Endothelial cell of hepatic sinusoid (primary cell): ENCODE results near the gene OVAAL.

Experiments used
- in situ Hi-C: cut with HindIII; loops from 2 replicates; pipeline ENCODE4 v1.10.0; 2017; ENCODE audit warnings: low sequenced_read_pairs

Gene OVAAL

DNA sequence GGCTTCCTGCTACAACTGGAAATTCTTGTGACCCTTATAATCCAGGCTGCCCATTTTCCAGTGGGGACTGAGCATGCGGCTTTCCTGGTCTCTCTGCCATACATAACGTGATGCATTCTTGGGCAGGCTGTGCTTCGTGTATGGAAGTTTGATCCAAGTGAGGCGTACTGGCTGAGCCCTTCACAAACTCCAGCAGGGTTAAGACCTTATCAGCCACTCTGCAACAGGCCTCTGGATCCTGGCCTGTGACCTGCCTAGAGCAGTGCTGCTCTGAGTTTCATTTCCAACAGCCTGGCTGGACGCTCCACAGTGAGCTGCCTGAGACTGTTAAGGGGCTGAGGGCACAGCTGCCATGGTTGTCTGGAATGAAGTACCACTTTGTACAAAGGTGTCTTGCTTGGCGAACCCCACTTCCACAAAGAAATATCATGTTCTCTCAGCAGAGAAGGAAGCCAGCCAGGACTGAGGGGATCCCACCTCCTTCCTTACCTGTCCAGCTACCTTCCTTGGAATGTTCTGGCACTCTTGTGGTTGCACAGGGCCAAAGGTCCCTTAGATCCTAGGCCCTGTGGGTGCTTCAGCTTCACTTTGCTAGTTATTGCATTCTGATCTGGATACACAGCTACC lies 44.6 kb downstream of the OVAAL start:
- in situ Hi-C loops = no loop called here

DNA sequence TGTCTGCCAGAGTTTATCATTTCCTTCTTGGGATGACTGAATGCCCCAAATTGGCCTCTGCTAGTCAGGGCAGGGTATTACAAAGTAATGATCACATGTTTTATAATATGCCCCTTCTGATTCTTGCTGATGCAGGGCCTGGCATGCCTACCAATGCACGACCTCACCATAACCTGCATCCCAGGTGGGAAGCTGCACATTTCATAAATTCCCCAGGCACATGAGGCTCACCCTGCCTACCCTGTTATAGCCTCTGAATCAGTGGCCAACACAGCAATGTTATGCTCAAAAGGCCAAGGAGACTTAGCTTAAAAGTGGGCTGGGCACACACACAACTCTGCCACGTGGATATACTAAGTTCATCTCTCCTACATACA lies 45.1 kb downstream of the OVAAL start:
- in situ Hi-C loops = no loop called here

DNA sequence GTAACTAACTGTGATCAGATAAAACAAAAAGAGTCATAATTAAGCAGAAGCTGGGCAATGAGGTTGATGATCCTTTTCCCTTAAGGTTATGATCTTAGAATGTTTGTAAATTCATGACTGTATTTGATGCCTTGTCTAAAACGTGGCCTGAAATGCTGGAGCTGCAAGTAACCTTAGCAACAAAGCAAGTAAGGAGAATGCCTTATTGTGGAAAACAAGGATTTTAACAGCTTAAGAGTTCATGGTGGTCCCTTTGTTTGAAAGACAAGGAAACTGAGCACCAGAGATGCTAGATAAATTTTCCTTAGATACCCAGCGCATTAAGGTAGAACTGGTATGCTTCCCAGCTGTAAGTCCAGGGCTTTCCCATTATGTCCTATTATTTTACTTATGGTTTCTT lies 47.4 kb downstream of the OVAAL start:
- in situ Hi-C loops = no loop called here

DNA sequence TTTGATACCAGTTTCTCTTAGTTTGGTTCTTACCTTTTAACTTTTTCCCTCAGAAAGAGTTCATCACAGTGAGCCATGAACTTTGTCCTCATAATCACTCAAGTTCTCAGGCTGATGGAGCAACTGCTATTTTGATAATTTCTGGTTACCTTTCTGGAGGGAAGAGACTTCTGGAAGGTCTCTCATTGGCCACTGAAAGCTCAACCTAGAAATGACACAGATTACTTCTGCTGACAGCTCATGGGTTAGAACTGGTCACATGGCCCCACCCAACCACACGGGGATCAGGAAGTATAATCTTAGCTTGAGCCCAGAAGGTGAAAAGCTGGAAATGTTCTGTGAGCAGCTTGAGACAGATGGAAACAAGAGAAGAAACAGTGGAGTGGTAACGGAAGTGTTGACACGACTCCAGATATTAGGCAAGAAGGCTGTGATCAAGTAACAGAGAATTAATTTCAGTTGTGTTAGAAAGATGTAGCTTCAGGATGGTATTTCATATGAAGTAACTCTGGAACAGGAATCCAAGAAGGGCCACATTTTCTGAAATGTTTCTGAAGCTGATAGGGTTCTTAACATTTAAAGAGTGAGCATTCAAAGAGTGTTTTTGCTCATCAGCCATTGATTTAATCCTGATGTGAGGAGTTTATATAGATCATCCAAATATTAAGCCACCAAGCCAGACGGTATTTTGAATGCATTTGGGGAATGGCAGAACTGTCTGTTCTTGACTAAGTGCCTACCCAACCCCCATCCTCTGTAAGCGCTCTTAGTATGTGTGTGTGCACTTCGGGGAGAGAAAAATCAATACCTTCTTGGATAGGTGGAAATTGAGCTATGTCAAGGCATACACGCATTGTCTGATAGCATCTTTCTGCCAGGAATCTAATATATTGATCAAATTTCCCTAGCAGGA lies 51.1 kb downstream of the OVAAL start:
- in situ Hi-C loops = no loop called here

DNA sequence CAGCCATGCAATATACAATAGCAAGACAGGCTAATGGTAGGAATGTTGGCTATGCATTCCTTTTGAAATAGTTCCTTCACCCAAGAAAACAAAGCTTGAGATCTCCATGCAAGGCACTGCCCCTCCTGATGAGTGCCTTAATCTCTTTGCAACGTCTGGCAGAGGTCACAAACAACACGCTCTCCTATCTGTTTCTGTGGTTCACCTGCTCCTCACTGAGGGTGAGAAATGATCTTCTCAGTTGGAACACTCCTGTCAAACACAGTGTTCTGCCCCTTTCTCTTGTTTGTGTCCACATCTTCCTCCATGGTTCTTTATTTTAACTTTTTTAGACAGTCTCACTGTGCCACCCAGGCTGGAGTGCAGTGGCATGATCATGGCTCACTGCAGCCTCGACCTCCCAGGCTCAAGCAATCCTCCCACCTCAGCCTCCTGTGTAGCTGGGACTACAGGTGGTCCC lies 51.8 kb downstream of the OVAAL start:
- in situ Hi-C loops = no loop called here

DNA sequence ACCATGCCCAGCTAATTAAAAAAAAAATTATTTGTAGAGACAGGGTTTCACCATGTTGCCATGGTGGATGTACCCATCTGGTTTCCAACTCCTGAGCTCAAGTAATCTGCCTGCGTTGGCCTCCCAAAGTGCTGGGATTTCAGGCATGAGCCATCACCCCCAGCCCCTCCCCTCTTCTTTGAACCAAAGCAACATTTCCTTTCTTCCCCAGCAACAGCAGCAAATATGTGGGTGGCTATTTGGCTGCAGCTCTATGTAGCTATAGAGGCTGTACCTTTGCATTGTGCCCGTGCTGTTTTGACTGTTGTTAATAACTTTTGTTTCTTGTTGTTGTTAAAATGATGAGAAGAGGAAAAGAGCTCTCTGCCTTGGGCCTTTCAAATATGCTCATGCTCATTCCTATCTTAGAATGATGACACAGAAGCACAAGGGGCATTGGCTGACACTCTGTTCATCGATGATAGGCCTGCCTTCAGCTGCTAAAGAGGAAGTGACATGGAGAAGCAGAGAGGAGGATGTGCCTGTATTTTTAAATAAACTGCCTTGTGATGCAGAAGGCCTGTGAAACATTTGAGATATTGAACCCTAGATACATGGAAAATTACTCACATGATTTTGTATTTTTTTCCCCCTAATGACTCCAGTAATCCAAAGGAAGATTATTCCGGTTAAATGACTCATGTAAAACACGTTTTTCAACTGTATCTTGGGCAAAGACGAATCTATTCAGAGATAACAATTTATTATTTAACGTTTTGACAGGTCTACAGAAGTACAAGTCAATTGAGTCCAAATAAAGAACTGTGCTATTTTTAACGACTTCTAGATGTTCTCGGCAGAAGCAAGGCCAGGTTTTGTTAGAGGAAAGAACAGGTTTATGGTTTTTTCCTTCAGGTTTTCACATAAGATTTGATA lies 52.5 kb downstream of the OVAAL start:
- in situ Hi-C loops = no loop called here

DNA sequence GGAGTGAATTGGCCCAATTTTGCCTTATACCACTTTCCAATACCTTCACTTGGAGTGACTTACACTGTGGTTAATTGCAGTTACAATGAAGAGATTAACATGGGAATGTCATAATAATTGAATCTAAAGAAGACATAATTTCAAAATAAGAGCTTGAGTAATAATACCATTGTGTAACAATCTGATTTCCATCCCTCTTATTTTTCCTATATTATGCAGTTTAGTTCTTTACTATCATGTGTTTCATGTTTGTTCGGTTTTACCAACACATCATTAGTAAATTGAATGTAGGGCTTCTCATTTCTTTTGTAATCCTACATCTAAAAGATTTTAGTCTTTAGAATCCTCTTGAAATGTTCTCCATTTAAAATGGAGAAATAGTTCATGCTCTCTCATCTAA lies 53.9 kb downstream of the OVAAL start:
- in situ Hi-C loops = no loop called here

DNA sequence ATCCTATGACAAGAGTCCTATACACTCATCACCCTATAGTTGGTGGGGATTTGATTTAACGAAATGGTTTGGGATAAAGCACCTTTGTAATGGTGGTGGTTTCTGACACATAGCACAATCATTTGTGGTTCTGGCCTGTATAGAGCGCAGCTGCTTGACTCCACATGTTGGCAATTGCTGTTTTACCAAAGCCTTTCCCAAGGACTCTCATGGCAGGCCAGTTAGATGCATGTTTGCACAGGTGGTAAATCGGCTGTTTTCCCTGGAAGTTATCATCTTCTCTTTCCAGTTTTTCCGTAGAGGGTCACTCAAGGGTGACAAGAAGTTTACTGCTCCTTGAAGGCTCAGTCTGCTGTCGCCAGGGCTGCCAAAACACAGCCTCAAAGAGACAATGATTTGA lies 56.0 kb downstream of the OVAAL start:
- in situ Hi-C loops = no loop called here

DNA sequence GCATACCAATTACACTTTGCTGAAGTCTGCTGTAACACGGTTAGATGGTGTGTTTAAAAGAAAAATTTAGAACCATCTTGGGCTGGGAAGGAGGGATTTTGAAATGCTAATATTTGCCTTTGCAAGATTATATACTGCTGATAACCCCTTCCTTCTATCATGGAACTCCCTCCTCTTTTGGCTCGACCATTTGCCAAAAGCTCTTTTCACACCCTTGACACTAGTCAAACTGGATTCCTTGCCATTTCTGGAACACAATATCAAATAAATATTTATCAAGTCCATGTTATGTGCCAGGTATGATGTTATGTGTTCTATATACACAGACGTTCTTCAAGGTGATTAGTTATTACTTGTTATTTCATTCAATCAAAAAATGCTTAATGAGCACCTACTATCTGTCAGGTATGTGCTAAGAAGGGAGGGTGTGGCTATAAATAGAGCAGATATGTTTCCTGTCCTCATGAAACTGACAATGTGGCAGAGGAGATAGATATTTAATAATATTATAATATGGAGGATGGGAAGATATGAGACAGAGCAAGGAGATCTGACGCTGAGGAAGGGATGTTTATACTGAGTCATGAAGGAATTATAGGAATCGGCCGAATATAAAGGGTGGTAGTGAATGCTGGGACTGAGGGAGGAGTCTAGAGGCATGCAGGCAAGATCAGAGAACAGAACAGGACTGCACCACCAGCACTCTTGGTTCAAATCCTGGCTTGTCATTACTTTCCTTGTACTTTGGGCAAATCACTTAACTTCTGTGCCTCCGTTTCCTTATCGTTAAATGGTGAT lies 56.9 kb downstream of the OVAAL start:
- in situ Hi-C loops = no loop called here
